NCI-H748 (cell line): Measurements from ENCODE around the gene B4GALT5.
A peak's percentile ranks its signal among the peaks of the same experiment; 100 is the strongest.

ENCODE experiments used
- DNase-seq: peaks from one replicate; lab custom pipeline; 2025; ENCODE audit not compliant: unreplicated experiment; lab: John Stamatoyannopoulos, UW

Gene B4GALT5

DNA sequence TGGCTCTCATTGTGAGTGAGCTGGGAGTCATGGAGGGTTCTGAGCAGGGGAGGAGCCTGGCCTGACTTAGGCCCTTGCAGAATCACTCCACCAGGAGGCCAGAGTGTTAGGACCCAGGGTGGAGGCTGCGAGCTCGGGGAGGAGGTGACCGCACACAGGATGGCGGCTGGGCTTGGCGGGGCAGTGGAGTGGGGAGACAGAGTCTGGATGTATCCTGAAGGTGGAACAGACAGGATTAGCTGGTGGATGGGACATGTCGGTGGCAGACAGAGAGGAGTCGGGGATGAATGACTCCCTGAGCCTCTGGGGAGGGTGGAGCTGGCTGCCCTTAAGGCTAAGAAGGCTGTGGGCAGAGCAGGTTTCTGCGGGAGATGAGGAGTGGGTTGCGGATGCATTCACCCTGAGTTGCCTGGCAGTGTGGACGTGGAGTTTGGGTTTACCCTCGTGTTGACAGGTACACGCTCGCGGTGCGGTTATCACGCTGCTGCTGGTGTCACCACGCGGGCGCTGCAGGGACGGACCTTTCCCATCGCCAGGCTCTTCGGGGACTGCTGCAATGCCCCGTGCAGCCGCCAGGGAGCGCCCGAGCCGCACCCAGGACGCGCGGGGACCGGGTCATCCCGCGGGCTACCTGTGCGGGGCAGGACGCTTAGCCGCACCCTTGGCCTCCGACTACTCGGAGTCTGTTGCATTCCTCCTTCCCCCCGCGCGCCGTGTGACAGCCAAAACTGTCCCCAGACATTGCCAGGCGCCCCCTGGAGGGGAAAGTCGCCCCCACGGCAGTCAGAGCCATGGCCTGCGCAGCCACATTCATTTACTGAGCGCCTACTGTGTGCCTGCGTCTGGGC is 102.8 kb downstream of the B4GALT5 start:
- peak; percentile 60 for DNase-seq

DNA sequence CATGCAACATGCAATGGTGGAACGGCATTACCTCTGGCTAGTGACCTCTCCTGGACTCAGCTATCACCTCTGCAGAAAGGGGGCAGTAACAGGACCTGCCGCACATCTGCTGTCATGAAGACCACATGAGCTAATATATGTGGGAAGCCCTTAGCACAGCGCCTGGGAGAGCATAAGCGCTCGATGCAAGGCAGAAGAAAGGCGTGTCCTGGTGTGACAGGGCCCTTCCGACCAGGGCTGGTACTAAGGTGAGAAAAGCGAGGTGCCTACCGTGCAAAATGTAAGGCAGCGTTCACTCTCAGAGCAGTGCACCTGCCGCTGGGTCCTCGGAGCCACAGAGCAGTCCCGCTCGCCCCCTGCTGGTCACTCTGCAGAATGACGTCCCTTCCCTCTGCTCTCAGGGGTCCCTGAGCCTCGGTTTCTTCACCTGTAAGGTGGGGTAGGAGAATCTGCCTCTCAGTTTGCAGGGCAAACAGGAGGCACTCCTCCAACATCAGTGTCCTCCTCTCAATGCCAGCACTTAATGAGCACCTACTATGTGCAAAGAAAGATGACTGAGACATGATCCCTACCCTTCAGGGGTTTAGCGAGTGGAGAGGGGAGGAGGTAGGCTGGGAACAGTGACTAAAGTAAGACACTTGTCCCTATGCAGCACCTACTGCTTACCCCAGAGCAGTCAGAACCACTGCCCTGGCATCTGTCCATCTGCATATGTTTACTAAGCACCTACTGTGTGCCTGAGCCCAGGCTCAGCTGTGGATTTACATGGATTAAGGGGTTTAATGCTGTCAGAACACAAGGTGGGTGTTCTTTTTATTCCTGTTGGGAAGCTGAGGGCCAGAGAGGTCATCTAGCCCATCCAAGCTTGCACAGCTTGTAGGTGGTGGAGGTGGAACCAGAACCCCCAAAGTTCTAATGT is 104.7 kb downstream of the B4GALT5 start:
- DNase-seq = peak; percentile 62

DNA sequence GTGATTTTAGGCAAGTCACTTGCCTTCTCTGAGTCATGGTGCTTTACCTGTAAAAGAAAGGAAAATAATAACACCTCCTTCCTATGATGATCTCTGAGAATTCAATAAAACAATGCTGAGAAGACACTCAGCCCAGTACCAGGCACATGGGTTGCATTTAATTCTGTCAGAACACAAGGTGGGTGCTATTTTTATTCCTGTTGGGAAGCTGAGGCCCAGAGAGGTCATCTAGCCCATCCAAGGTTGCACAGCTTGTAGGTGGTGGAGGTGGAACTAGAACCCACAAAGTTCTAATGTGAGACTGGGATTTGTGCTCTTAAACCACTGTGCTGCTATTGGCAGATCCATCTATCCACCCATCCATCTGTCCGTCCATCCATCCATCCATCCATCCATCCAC is 106.1 kb downstream of the B4GALT5 start:
- DNase-seq = no peak

DNA sequence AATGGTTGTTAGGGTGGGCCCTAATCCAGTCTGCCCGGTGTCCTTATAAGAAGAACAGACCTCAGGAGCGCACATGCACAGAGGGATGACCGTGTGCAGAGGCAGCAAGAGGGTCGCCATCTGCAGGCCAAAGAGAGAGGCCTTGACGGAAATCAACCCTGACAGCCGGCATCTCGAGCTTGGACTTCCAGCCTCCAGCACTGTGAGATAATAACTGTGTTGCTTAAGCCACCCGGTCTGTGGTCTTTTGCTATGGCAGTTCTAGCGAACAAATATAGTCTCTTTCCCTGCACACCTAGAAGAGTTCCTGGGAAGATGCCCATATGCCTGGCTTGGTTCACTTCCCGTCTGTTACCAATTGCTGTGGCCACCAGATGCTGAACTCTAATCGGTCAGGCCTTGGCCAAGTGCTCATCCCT is 110.5 kb downstream of the B4GALT5 start:
- no peak for DNase-seq

DNA sequence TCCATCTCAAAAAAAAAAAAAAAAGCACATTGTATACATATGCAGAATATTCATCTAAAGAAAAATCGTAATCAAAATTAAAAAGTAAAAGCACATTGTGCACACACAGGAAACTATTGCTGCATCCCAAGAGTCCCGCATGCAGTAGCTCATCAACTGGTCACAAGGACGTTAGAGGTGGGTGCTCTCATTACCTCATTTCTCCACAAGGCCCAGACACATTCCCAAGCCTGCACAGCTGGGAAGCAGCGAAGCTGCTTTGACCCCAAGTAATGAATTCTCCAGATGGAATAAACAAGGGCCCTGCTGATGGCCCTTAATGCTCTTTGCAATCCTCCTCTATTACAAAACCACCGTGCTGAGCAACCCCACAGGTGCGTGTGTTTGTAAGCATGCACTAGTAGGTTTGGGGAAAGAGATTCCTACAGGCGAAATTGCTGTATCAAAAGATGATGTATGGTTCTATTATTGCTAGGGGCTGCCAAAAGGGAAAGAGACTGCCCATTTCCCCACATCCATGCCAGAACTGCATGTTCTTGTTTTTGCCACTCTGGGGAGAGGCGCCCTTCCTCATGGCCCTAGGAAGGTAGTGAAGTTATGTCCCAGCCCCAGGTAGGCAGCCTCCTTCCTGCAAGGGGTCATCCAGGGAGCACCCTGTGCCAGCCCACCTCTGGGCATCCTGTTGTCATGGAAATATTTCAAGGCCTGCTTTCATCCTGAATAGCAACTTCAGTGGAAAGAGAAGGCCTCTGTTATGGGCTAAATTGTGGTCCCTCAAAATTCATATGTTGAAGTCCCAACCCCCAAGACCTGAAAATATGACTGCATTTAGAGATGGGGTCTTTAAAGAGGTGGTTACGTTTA is 111.1 kb downstream of the B4GALT5 start:
- no peak for DNase-seq

DNA sequence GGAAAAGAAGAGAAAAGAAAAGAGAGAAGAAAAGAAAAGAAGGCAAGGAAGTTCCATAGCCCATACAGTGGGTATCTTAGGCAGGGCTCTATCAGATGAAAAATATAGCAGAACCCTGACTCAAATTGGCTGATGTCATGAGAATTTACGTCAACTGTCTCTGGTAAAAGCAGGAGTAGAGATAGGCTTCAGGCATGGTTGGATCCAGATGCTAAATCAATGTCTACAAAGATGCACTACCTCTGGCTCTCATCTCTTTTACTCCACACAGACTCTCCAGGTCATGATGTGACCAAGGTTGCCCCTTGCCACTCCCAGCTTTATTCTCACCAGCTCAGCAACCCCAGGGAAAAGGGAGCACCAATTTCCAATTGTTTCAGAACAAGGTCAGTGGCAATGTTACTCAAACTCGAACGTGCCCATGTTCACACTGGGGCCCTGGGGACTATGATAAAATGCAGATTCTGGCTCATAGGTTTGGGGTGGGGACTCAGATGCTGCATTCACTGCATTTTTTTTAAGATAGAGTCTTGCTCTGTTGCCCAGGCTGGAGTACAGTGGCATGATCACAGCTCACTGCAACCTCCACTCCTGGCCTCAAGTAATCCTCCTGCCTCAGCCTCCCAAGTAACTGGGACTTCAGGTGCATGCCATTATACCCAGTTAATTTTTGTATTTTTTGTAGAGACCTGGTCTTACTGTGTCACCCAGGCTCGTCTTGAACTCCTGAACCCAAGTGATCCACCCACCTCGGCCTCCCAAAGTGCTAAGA is 112.3 kb downstream of the B4GALT5 start:
- DNase-seq = no peak

DNA sequence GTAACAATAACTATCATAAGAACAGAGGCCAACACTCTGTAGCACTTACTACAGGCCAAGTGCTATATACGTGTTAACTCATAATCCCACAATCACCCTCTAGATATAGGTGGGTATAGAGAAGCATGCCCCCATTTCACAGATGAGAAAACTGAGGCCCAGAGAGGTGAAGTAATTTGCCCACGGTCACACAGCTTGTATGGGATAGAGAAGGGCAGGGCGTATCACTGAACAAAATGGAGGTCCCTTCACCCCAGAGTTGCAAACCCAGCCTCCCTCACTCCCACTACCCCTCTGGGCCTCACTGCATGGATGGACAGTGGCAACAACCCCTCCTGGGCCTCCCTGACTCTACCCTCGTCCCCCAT is 113.9 kb downstream of the B4GALT5 start:
- DNase-seq = no peak

DNA sequence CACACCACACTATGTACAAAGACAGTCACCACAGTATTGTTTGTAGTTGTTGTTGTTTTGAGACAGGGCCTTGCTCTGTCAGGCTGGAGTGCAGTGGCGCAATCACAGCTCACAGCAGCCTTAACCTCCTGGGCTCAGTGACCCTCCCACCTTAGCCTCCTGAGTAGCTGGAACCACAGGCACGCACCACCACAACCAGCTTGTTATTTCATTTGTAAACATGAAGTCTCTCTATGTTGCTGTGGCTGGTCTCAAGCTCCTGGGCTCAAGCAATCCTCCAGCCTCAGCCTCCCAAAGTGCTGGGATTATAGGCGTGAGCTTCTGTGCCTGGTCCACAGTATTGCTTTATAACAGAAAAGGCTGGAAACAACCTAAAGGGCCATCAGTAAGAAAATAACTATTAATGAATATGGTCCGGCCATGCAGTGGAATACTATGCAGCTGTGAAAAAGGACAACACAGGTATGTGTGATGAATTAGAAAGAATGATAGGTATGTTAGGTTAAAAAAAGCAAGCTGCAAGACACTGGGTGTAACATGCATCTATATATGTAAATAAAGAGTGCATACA is 115.8 kb downstream of the B4GALT5 start:
- DNase-seq = no peak

DNA sequence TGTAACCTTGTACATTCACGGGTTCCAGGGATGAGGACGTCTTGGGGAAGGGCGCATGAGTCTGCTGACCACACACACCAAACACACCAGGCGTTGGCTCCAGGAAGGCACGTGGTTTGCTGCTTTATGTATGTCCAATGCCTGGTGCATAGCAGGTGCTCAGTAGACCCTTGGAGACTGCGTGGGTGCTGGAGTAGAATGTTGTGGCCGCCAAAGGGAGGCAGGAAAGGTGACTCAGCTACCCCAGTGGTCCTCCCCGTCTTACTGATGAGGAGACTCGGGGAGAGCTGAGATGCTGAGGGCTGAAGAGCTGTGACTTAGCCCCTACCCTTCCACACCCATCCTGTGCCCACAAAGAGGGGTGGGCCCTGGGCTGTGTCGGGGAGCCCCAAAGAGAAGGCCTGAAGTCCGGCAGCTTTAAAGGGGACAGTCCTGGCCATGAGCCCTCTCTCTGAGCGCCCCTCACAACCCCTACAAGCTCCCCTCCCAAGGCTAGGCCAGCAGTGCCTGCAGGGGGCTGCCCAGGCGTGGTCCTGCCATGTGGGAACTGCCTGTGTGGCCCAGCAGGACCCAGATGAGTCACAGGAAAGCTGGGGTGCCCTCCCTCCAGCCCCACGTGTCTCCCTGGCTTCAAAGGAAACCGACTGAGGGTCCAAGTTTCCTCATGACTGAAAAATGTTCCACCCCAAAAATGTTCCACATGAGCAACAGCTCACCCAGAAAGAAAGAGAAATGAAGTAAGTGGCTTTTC is 117.7 kb downstream of the B4GALT5 start:
- no peak for DNase-seq

DNA sequence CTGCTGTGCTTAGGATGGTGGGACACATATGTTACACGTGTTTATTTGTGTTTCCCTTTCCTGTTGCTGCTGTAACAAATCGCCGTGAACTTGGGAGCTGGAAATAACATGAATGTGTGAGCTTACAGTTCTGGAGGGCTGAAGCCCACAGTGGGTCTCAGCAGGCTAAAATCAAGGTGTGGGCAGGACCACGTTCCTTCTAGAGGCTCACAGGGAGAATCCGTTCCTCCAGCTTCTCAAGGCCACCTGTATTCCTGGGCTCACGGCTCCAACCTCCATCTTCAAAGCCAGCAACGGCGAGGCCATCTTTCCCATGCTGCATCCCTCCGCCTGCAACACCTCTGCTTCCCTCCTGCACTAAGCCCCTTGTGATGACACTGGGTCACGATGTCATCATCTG is 118.3 kb downstream of the B4GALT5 start:
- no peak for DNase-seq

DNA sequence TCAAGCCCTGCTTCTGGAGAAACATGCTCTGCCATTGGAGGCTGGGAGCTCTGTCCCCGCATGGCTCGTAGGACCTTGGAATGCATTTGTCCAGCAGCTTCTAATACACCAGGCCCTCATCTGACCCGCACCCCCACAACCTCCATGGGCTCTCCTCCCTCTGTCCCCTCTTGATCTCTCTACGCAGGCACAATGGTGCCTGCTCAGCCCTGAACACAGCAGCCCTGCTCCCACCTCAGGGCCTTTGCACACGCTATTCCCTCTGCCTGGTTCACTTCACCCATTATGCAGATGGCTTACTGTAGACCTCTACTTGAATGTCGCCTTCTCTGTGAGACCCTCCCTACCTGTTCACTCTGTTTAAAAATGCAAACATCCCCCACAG is 118.8 kb downstream of the B4GALT5 start:
- no peak for DNase-seq

DNA sequence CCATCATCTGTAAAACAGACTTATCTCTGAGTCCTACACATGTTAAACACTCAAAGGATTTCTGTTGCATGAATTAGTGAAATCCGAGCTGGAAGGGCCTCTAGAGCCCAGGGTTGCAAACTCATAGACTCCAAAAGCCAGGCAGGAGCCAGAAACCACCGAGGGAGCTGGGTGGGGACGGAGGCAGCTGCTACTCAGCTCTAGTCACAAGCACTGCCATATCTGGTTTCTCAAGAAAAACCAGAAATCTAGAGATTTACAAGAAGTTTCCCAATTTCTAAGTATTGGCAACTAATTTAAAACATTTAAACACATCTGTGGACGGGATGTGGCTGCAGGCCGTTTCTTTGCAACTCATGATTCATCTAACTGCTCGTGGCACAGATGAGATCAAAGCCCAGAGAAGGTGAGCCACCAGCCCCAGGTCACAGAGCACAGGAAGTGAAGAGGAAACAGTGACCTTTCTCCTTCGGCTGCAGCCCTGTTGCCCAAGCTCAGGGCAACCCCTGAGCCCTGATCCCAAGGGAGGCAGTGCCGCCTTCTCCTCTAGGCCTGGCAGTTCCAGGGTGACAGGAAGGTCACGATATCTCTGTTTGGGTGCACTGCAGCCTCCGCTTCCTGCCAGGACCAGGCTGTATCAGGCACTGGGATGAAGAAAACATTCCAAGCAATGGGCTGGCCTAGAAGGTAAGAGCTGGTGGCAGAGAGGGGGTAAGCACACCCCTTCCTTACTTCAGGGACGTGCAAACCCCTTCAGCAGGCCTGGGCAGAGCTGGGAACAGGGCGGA is 119.3 kb downstream of the B4GALT5 start:
- no peak for DNase-seq

DNA sequence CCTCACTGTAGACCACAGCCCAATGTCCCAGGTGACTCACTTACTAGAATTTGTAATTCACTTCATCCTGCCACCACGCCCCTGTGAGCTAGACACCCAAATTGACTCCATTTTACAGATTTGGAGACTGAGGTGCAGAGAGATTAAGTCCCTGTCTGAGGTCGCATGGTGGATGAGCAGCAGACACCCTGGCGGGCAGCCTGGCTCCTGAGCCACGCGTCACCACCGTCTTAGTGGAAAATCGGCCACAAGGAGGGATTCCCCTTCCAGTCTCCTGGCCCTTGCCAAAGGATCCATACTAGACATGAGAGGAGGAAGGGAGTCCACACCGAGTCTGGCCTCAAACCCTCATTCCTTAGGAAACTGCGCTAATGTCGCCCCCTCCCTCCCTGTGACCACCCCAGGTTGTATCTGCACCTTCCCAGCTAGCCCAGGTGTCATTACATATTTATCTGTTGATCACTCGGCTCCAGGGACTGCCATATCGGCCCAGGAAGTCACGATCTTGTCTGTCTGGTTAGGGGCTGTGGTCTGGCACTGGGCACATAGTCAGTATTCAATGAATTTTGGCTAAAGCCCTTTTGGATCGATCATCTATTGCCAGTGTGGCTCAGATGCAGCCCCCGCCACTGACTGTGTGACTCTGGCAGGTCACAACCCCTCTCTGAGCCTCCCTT is 120.1 kb downstream of the B4GALT5 start:
- no peak for DNase-seq

DNA sequence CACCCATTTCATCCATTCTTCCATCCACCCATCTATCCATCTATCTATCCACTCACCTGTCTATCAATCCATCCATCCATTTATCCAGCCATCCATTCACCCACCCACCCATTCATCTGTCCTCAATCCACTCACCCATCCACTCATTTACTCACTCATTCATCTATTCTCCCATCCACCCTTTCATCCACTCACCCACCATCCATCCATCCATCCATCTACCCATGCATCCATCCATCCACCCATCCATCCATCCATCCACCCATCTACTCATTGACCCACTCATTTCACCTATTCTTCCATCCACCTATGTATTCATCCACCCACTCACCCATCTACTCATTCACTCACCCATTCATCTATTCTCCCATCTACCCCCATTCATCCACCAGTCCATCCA is 121.6 kb downstream of the B4GALT5 start:
- DNase-seq = no peak

DNA sequence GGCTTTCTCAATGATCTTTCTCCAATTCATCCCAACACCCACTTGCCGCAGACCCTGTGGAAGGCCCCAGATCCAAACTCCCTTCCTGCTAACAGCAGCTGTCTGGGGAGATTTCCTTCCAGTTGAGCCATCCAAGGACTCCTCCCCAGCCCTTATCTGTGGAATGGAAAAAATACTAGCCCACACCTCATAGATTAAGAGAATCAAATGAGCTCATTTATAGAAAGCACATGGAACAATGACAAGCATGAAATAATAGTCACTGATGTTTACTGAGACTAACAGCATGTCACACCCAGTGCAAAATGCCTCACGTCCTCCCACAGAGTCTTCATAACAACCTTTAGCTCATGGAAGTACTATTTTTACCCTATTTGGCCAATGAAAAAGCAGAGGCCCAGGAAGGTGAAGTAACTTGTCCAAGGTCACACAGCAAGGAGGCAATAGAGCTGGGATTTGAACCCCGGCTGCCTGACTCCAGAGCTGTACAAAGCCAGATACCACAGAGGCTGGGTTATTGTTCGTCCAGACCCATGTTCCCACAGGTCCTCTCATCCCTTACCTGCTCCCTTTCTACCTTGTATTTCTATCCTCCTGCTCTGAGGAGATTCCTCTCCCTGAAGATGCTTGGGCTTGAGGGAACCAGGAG is 122.3 kb downstream of the B4GALT5 start:
- DNase-seq = peak; percentile 11

DNA sequence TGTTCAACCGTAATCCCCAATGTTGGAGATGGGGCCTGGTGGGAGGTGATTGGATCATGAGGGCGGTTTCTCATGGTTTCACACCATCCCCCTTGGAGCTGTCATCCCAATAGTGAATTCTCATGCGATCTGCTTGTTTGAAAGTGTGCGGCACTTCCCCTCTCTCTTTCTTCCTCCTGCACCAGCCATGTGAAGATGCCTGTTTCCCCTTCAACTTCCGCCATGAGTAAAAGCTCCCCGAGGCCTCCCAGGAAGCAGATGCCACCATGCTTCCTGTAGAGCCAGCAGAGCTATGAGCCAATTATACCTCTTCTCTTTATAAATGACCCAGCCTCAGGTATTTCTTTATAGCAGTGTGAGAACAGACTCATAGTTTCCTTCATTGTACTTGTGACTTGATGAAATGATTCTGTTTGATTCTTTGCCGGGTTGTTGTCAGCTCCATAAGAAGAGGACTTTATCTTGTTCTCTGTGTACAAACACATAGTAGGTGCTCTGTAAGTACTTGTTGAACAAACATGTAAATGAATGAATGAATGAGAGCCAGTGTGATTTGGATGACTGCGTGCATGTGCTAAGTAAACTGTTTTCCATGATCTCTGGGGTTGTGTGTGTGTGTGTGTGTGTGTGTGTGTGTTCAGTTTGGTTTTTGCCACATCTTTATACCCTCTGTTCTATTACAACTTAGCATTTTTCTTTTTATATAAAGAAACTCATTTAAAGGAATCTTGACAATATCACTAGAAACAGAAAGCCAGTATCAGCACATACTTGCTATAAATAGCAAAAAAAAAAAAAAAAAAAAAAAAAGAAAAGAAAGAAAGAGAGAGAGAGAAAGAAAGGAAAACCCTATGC is 123.3 kb downstream of the B4GALT5 start:
- no peak for DNase-seq

DNA sequence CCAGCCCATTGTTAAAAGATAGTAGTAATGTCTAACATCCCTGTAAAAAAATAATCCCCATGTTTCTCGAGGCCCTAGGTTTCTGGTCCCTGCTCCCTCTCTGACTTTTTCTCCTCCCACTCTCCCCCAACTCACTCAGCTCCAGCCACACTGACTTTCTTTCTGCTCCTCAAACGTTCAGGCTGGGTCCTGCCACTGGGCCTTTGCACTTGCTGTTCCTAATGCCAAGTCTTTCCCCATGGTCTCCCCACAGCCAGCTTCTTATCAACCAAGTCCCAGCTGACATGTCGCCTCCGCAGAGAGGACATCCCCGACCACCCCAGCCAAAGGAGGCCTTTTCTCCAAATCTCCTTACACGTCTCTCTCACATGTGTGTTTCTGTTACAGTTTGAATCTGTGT is 123.9 kb downstream of the B4GALT5 start:
- no peak for DNase-seq
